K562 (cell line): ENCODE data around the gene SARS1. TPM values are rescaled to one million over a fixed set of nuclear protein-coding genes. Genes with fewer than 3 reads are reported as not detected.

Source experiments
- ATF3 ChIP-seq, 2 experiments: fragments of 450-650 bp in 1 of 2; sonication (generic) in 1 of 2; formaldehyde crosslinking in 1 of 2; IDR thresholded peaks in 1 of 2; conservative IDR thresholded peaks in 1 of 2; 2 replicates each; pipeline versions ENCODE4 v1.6.1 to v1.8.1; 2016 to 2023; ENCODE audit warnings: mild to moderate bottlenecking in 2 of 2, moderate library complexity in 2 of 2, inconsistent platforms in 1 of 2, missing genetic modification reagents in 1 of 2
- BCL6 ChIP-seq: fragments of 250-450 bp; sonication (Bioruptor Pico); IDR thresholded peaks from 2 replicates; pipeline ENCODE4 v1.4.0; 2020
- BRD9 ChIP-seq: fragments of 450-650 bp; IDR thresholded peaks from 2 replicates; pipeline ENCODE4 v1.6.1; 2018; ENCODE audit warnings: low read depth; ENCODE audit not compliant: partially characterized antibody
- CC2D1A ChIP-seq: fragments of 450-650 bp; IDR thresholded peaks from 2 replicates; pipeline ENCODE4 v1.6.1; 2017; ENCODE audit warnings: mild to moderate bottlenecking
- ELK3 ChIP-seq: fragments of 450-650 bp; formaldehyde crosslinking; IDR thresholded peaks from 2 replicates; pipeline ENCODE4 v1.4.0; 2020; ENCODE audit warnings: mild to moderate bottlenecking
- MTA2 ChIP-seq: fragments of 450-650 bp; IDR thresholded peaks from 2 replicates; pipeline ENCODE4 v1.6.1; 2016; ENCODE audit warnings: low read depth
- PRDM10 ChIP-seq: fragments of 450-650 bp; IDR thresholded peaks from 2 replicates; pipeline ENCODE4 v1.6.1; 2018; ENCODE audit not compliant: partially characterized antibody
- TEAD4 ChIP-seq, 2 experiments: sonication (generic) in 1 of 2; formaldehyde crosslinking in 1 of 2; IDR thresholded peaks; 2 replicates each; pipeline versions ENCODE4 v1.6.1 to v1.8.0; 2012 to 2022; ENCODE audit warnings: borderline replicate concordance in 1 of 2, inconsistent platforms in 1 of 2, low read length in 1 of 2, mild to moderate bottlenecking in 1 of 2, missing genetic modification reagents in 1 of 2
- U2AF2 ChIP-seq: fragments of 200-400 bp; formaldehyde crosslinking; optimal IDR thresholded peaks from 2 replicates; pipeline ENCODE3; 2017; ENCODE audit warnings: low read depth, mild to moderate bottlenecking, low read length
- ZNF740 ChIP-seq, 3 experiments: fragments of 200-800 bp in 1 of 3; sonication (Bioruptor generic) in 1 of 3; sonication (generic) in 1 of 3; formaldehyde crosslinking in 1 of 3; IDR thresholded peaks; 2 replicates each; pipeline versions ENCODE4 v1.6.1 to v1.8.0; 2016 to 2022; ENCODE audit warnings: mild to moderate bottlenecking in 2 of 3, missing compliant biosample characterization in 2 of 3, missing genetic modification characterization in 2 of 3, missing genetic modification reagents in 1 of 3
- polyA plus RNA-seq, 8 experiments: library from polyadenylated mRNA; depleted of rRNA in 4 of 8; stranded (reverse) in 5 of 8; unstranded in 3 of 8; fragments of >200 nt; fragmentation: Nextera tagmentation in 2 of 8; fragmentation: Illumina TruSeq in 1 of 8; extraction: Ambion mirVana in 2 of 8; extraction: Trizol in 1 of 8; gene quantifications; 2 replicates each; pipeline versions ENCODE4 v1.2.1 to v1.2.3, GENCODE V29; 2011 to 2014; ENCODE audit warnings: inconsistent platforms in 1 of 8, missing spikeins in 1 of 8
- total RNA-seq, 7 experiments: library from RNA; depleted of rRNA in 6 of 7; stranded (reverse); fragments of >200 nt in 6 of 7; fragmentation: Illumina TruSeq in 2 of 7; extraction: Trizol in 2 of 7; gene quantifications; 2 replicates each; pipeline versions ENCODE4 v1.2.1 to v1.2.3, GENCODE V29; 2011 to 2021; ENCODE audit warnings: low replicate concordance in 1 of 7
- TF ChIP-seq, protein P1 (sequence below), 2 experiments: fragments of 250-450 bp in 1 of 2; fragments of 450-650 bp in 1 of 2; sonication (Bioruptor Pico) in 1 of 2; IDR thresholded peaks; 2 replicates each; pipeline versions ENCODE4 v1.6.1 to v1.8.0; 2016 to 2021; ENCODE audit warnings: mild to moderate bottlenecking in 2 of 2, moderate library complexity in 2 of 2, missing compliant biosample characterization in 1 of 2, missing genetic modification characterization in 1 of 2
- TF ChIP-seq, protein P2 (sequence below), 2 experiments: fragments of 200-800 bp in 1 of 2; sonication (Bioruptor generic) in 1 of 2; sonication (generic) in 1 of 2; formaldehyde crosslinking in 1 of 2; IDR thresholded peaks in 1 of 2; conservative IDR thresholded peaks in 1 of 2; 2 replicates each; pipeline versions ENCODE4 v1.5.0 to v1.6.1; 2016 to 2020; ENCODE audit warnings: missing compliant biosample characterization in 1 of 2, missing genetic modification characterization in 1 of 2, missing genetic modification reagents in 1 of 2
- TF ChIP-seq, protein P3 (sequence below): fragments of 250-450 bp; sonication (Bioruptor Pico); IDR thresholded peaks from 2 replicates; pipeline ENCODE4 v1.8.0; 2021; ENCODE audit warnings: moderate library complexity, mild to moderate bottlenecking, inconsistent platforms

The SARS1 gene
- total and polyA plus RNA-seq, 9 of the 15 experiments (the other 6 are each of a cell fraction or from before 2014, with no cell fraction given), result 221 to 623 (median 254) TPM

GRCh38 chr1:109198043-109198695 is 15.5 kb upstream of the SARS1 start (continued):
- TF ChIP-seq U2AF2, result no peak
- no peak for TF ChIP-seq ELK3
- TF ChIP-seq BRD9, result peak; percentile 4
- TF ChIP-seq PRDM10, result peak; percentile 82
- TF ChIP-seq, protein P1, sequence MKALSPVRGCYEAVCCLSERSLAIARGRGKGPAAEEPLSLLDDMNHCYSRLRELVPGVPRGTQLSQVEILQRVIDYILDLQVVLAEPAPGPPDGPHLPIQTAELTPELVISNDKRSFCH (CRISPR knock-in tag; IDR thresholded peaks at IDR 0.05), result no peak
- TF ChIP-seq, protein P1 (tag; IDR thresholded peaks at IDR 0.05), result no peak; the same call in 1 of the 2 replicates
- TF ChIP-seq, protein P2, sequence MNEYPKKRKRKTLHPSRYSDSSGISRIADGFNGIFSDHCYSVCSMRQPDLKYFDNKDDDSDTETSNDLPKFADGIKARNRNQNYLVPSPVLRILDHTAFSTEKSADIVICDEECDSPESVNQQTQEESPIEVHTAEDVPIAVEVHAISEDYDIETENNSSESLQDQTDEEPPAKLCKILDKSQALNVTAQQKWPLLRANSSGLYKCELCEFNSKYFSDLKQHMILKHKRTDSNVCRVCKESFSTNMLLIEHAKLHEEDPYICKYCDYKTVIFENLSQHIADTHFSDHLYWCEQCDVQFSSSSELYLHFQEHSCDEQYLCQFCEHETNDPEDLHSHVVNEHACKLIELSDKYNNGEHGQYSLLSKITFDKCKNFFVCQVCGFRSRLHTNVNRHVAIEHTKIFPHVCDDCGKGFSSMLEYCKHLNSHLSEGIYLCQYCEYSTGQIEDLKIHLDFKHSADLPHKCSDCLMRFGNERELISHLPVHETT (CRISPR knock-in tag; conservative IDR thresholded peaks at IDR 0.05 in 1 of 2, IDR thresholded peaks at IDR 0.05 in 1 of 2), result peak in 1 of 2 experiments; percentile 59; a peak in 1 of 4 replicates
- peak; percentile 80 for TF ChIP-seq ATF3 (IDR thresholded peaks at IDR 0.05)
- TF ChIP-seq ATF3 (CRISPR knock-in tag; conservative IDR thresholded peaks at IDR 0.05), result no peak
- TF ChIP-seq TEAD4 (IDR thresholded peaks at IDR 0.05; ENCODE audit: low read length), result peak; percentile 93
- no peak for TF ChIP-seq TEAD4 (CRISPR knock-in tag; IDR thresholded peaks at IDR 0.05; ENCODE audit: borderline replicate concordance)
- TF ChIP-seq BCL6, result no peak
- TF ChIP-seq CC2D1A, result peak; percentile 68; the same call in 1 of the 2 replicates
- 0 out of 2 replicates have a peak, but pooled peaks have one; percentile 0 for TF ChIP-seq ZNF740 (CRISPR knock-in tag; IDR thresholded peaks at IDR 0.05)
- no peak for TF ChIP-seq ZNF740 (tag; IDR thresholded peaks at IDR 0.05)
- TF ChIP-seq, protein P3, sequence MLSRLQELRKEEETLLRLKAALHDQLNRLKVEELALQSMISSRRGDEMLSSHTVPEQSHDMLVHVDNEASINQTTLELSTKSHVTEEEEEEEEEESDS (CRISPR knock-in tag), result no peak
- TF ChIP-seq MTA2, result peak; percentile 86
